ENCODE data around the gene KDM6A.
"Not testable (repeated sequence)": the region's sequence is repeated elsewhere in the genome, so short reads cannot be mapped to it uniquely, and the experiment has no call there.

Gene KDM6A

GRCh38 chrX:44872821-44873414 is at the start of gene KDM6A:
Gene KDM6A, plus strand, starts transcription at chrX:44873188. Its CDS starts 364 bp downstream, at chrX:44873552.
- peak; percentile 95 for DNase-seq

GRCh38 chrX:44823193-44823592 is 49.8 kb upstream of the KDM6A start:
- not testable (repeated sequence) for DNase-seq

GRCh38 chrX:44828008-44828605 is 44.9 kb upstream of the KDM6A start:
- DNase-seq = no peak

- no peak for DNase-seq
These were observed 43.2 kb upstream of the KDM6A start for GRCh38 chrX:44829832-44830231.

- DNase-seq = no peak
These were observed 30.3 kb upstream of the KDM6A start for GRCh38 chrX:44842550-44843317.

- no peak for DNase-seq
These were observed 29.7 kb upstream of the KDM6A start for GRCh38 chrX:44843318-44843702.

- DNase-seq = no peak
These were observed 29.2 kb upstream of the KDM6A start, which contains the start of gene DUSP21 for GRCh38 chrX:44843753-44844152. Gene DUSP21, plus strand, starts transcription at chrX:44844021. Its CDS starts 112 bp downstream, at chrX:44844133.

GRCh38 chrX:44844204-44844603 is 28.8 kb upstream of the KDM6A start:
- DNase-seq = no peak

GRCh38 chrX:44850891-44851290 is 22.1 kb upstream of the KDM6A start:
- DNase-seq = not testable (repeated sequence)

- no peak for DNase-seq
These were observed 1.8 kb upstream of the KDM6A start for GRCh38 chrX:44871114-44871645.

- DNase-seq = peak; percentile 22
These were observed 812 bp upstream of the KDM6A start for GRCh38 chrX:44871931-44872820.

GRCh38 chrX:44873415-44874276 is 658 bp downstream of the KDM6A start:
- peak; percentile 41 for DNase-seq

GRCh38 chrX:44874420-44875184 is 1.6 kb downstream of the KDM6A start:
- peak; percentile 23 for DNase-seq

- no peak for DNase-seq
These were observed 2.1 kb downstream of the KDM6A start for GRCh38 chrX:44875185-44875489.

- no peak for DNase-seq
These were observed 3.1 kb downstream of the KDM6A start for GRCh38 chrX:44876086-44876485.

GRCh38 chrX:44876767-44877166 is 3.8 kb downstream of the KDM6A start:
- DNase-seq = no peak

GRCh38 chrX:44878780-44879179 is 5.8 kb downstream of the KDM6A start:
- no peak for DNase-seq

GRCh38 chrX:44881549-44881948 is 8.6 kb downstream of the KDM6A start:
- no peak for DNase-seq

- no peak for DNase-seq
These were observed 9.6 kb downstream of the KDM6A start for GRCh38 chrX:44882635-44883034.

GRCh38 chrX:44884944-44885343 is 12.0 kb downstream of the KDM6A start:
- DNase-seq = no peak

GRCh38 chrX:44889824-44890223 is 16.8 kb downstream of the KDM6A start:
- no peak for DNase-seq

All from stimulated activated CD4-positive, alpha-beta T cell treated with anti-CD3 and anti-CD28 coated beads, Interleukin-4, amount 100 ng/mL, for 1 hour (primary cell).